ENCODE results near the gene VPS54.

The VPS54 gene

GRCh38 chr2:63899639-63900038, 119.6 kb downstream of the VPS54 start:
- no peak for DNase-seq

GRCh38 chr2:63898839-63899238, 120.4 kb downstream of the VPS54 start:
- DNase-seq = no peak

- no peak for DNase-seq
Observed at GRCh38 chr2:63894167-63894566, 125.1 kb downstream of the VPS54 start.

GRCh38 chr2:63893163-63893562, 126.1 kb downstream of the VPS54 start:
- DNase-seq = no peak

GRCh38 chr2:63891488-63892030, 127.7 kb downstream of the VPS54 start:
- DNase-seq = no peak

- DNase-seq = no peak
Observed at GRCh38 chr2:63890678-63891077, 128.6 kb downstream of the VPS54 start.

GRCh38 chr2:63888490-63889402, 130.5 kb downstream of the VPS54 start:
- no peak for DNase-seq

- no peak for DNase-seq
Observed at GRCh38 chr2:63888053-63888452, 131.2 kb downstream of the VPS54 start.

- no peak for DNase-seq
Observed at GRCh38 chr2:63886445-63886844, 132.8 kb downstream of the VPS54 start.

GRCh38 chr2:63882395-63883105, 136.7 kb downstream of the VPS54 start:
- DNase-seq = no peak

- no peak for DNase-seq
Observed at GRCh38 chr2:63881205-63881604, 138.0 kb downstream of the VPS54 start.

GRCh38 chr2:63880625-63881024, 138.6 kb downstream of the VPS54 start:
- no peak for DNase-seq

- no peak for DNase-seq
Observed at GRCh38 chr2:63879876-63880433, 139.3 kb downstream of the VPS54 start.

- no peak for DNase-seq
Observed at GRCh38 chr2:63878486-63878885, 140.7 kb downstream of the VPS54 start.

- no peak for DNase-seq
Observed at GRCh38 chr2:63876311-63876710, 142.9 kb downstream of the VPS54 start.

GRCh38 chr2:63875559-63876245, 143.5 kb downstream of the VPS54 start:
- DNase-seq = no peak

GRCh38 chr2:63875131-63875527, 144.1 kb downstream of the VPS54 start:
- DNase-seq = no peak

GRCh38 chr2:63874204-63875130, 144.8 kb downstream of the VPS54 start:
- no peak for DNase-seq

GRCh38 chr2:63872571-63873328, 146.5 kb downstream of the VPS54 start:
- DNase-seq = no peak

- DNase-seq = no peak
Observed at GRCh38 chr2:63871864-63872263, 147.4 kb downstream of the VPS54 start.

- no peak for DNase-seq
Observed at GRCh38 chr2:63870679-63871078, 148.5 kb downstream of the VPS54 start.
